AG08396 (cell line): ENCODE data around the gene PDSS2.
"Not testable (repeated sequence)": the region's sequence is repeated elsewhere in the genome, so short reads cannot be mapped to it uniquely, and the experiment has no call there.

Experiments
- DNase-seq: peaks from one replicate; pipeline ENCODE4 v3.0.0; 2012; ENCODE audit warnings: low spot score, mixed read lengths

Gene PDSS2

DNA sequence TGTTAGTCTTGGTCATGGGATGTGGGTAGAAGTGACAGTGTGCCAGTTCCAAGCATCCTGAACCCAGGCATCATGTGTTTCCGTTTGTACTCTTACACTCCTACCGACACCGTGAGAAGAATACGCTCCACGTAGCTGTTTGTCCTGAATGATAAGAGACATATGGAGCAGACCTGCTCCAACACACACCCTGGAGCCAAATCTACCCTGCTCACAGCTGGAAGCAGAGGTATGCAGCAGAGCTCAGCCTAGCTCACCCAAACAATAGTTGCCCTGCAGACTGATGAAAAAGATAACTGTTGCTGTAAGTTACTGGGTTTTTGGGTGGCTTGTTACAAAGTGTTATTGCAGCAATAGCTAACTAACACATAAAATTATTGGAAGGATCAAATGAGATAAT lies 14.3 kb upstream of the PDSS2 start:
- no peak for DNase-seq

DNA sequence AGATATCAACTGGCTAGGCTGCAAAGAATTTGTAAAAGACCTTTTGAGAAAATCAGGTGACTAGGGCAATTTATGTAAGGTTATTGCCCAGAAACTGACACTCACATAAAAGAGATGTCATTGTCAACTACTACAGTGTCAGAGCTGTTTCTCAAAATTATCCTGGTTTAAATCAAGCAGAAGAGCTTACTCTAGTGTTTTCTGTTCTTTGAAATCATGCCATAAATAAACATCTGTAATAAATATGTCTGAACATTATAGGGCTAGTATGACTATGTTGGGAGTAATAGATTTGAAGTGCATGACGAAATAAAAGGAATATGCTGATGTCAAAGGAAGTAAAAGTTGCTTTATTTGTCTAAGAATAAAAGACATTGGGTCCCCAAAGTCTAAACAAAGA lies 11.0 kb upstream of the PDSS2 start:
- DNase-seq, result no peak

DNA sequence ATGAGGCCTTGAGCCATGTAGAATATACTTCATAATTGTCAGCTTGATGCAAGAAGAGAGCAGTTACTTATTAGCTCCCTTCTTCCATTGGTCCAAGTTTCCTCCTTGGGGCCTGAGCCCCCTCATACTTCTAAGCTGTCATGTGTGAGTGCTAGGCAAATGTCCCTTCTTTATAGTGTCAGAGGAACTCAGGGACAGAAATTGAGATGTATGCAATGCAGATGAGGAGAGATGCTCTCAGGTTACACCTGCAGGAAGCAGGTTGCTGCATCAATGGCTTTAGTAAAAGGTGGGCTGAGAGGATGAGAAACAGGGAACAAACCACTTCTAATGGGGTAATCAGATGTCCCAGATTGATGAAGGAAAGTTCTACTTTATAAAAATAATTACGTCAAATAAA lies 6.7 kb upstream of the PDSS2 start:
- DNase-seq, result no peak

DNA sequence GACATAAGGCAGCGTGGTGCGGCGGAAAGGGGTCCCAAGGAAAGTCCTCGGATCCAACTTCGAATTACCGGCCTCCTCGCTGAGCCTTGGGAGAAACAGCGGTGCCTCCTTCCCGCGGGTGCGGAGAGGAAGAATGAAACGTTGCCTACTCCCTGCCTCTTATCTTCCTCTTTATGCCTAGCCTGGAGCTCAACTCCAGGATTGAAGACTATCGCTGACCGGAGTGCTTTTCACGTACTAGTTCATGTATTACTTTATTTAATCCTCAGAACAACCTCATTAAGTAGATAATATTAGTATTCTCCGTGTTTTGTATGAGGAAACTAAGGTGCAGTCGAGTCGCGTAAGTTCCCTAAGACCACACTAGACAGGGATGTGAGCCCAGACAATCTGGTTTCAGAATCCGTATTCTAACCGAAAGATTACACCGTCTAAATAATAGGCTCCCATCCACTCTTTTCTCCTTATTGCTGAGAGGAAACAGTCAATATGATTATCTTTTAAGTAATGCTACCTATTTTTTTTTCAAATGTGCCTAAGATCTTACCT lies 793 bp upstream of the PDSS2 start:
- no peak for DNase-seq

DNA sequence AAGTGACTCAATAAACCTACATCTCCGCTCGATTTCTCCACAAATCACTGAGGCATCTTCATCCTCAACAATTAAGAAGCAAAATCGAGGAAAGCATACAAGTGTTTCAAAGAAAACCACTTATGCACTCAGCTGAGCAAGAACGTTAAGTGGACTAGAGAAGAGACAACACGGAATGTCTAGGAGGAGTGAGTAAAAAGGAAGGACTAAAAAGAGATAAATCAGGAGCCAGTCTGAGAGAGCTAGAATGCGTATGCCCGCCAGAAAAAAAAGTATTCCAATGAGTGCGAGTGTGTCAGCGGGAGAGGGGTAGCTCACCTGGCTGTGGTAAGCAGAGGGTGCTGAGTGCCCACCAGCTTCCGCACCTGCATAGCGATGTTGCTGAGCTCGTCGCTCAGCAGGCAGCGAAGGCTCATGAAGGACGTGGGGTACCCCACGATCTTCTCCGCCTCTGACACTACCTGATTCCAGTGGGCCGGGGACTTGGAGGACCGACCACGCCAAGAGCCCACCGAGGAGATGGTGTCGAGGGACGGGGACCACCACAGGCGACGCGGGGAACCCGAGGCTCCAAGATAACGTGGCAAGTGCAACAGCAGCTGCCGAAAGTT lies 587 bp downstream of the PDSS2 start:
- DNase-seq, result peak; percentile 22

DNA sequence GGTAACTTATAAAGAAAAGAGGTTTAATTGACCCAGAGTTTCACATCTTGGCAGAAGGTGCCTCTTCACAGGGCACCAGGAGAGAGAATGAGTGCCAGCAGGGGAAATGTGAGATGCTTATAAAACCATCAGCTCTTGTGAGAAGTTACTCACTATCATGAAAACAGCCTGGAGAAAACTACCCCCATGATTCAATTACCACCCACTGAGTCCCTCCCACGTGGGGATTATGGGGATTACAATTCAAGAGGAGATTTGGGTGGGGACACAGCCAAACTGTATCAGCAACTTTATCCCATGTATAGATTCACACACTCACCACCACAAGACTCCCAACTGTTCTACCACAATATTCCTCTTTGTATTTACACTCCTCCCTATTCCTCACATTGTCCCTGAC lies 10.6 kb downstream of the PDSS2 start:
- DNase-seq, result no peak

DNA sequence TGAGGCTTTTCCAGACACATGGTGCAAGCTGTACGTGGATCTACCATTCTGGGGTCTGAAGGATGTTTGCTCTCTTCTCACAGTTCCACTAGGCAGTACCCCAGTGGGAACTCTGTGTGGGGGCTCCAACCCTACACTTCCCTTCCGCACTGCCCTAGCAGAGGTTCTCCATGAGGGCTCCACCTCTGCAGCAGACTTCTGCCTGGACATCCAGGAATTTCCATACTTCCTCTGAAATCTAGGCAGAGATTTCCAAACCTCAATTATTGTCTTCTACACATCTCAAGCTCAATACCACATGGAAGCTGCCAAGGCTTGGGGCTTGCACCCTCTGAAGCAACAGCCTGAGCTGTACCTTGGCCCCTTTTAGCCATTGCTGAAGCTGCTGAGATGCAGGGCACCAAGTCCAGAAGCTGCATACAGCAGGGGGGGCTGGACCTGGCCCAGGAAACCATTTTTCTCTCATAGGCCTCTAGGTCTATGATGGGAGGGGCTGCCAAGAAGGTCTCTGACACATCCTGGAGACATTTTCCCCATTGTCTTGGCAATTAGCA lies 11.6 kb downstream of the PDSS2 start:
- DNase-seq, result no peak

DNA sequence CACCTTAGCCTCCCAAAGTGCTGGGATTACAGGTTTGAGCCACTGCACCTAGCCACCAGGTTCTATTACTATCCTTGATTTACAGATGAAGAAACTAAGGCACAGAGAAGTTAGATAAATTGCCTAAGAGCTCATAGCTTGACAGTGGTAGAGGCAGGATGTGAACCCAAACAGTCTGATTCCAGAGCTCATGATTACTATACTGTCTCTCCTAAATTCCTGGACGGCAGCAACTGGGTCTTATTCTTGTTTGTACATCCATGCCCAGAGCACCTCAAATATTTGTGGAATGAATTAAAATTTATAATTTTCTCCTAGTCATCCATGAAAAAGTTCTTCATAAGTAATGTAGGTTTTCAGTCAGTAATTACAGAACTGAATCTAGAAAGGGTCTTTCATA lies 15.1 kb downstream of the PDSS2 start:
- no peak for DNase-seq

DNA sequence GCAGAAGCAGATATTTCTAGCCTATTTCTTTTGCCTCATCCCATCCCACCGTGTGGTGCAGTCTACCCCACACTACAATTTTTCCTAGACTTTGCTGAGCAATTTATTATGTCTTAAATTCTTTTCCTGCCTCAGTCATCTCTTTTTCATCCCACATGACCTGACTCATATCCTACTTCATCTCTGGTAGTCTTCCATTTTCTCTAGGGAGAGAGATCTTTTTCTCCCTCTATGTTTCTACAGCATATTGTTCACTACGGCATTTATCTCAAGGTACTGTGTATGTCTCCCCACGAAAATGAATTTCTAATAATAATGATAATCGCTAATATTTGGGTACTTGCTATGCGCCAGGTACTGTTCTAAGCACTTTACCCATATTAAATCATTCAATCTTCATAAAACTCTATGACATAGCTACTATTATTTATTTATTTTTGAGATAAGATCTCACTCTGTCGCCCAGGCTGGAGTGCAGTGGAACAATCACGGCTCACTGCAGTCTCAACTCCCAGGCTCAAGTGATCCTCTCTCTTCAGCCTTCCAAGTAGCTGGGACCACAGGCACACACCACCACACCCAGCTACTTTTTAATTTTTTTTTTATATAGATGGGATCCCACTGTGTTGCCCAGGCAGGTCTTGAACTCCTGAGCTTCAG lies 15.6 kb downstream of the PDSS2 start:
- no peak for DNase-seq

DNA sequence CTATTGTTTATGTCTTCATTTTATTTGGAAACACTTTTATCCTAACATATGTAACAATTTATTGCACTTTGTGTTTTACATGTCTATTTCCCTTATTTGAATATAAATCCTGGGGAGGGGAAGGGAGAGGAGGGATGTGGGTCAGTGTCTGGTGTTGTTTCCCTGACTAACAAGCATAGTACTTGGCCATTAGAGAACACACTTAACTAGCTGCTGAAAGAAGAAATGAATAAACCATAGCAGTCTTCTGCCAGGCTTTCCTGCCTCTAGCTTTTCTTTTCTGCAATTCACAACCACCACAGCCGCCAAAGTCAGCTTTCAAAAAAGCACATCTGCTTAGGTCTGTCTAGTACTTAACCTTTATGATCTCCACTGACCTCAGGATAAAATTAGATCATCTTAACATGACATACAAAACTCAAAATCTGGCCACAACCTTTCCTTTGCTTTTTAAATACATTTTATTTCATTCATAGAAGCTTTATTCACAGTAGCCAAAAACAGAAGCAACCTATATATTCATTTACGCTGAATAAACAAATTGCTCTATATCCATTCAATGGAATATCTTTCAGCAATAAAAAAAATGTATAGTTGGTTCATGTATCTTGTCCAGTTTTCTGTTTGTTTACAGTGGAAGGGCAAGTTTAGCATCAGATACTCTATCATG lies 16.3 kb downstream of the PDSS2 start:
- no peak for DNase-seq

DNA sequence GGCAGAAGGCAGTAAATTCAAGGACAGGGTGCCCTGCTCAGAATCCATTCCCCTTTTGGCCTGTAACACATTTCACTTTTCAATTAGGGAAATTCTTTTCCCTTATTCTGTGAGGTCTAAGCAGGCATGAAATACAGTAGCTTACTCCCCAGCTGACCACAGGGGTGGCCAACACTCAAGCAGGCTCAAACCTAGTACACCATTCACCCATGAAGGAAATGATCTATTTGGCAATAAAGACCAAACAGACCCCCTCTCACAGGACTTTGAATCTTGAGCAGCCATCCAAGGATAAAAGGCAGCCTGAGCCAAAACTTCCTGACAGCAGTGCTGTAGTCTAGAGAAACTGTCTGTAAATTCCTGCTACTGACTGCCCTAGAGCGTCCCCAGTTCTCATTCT lies 17.7 kb downstream of the PDSS2 start:
- DNase-seq, result no peak

DNA sequence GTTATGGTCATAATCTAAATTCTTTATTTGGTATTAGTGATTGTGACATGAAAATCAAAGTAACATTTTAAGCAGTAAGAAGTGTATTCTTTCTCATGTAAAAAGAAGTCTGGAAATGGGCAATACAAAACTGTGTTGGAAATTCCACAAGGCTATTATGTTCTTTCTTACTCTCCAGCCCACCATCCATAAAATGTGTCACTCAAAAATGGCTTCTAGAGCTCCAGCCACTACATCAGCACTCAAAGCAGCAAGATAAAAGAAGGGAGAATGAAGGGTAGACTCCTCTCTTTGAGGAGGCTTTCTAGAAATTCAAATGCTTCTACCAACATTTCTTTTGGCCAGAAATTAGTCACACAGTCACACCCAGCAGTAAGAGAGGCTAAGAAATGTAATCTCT lies 18.4 kb downstream of the PDSS2 start:
- no peak for DNase-seq

DNA sequence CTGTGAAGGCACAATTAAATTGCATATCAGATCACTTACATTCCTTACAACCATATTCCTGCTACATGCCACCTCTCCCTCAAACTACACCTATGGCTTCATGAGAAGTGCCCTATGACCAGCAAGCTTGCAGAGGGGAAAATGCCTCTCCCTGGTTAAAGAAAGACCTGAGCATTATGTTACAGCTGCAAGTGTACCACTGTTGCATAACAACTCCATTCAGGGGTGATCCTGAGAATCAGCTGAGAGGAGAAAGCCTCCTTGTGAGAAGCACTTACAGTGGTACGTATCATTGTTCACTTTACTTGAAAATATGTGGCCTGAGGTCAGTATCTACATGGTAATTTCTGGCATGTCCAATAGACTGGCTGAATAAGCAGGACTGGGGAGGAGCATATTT lies 20.0 kb downstream of the PDSS2 start:
- DNase-seq, result no peak

DNA sequence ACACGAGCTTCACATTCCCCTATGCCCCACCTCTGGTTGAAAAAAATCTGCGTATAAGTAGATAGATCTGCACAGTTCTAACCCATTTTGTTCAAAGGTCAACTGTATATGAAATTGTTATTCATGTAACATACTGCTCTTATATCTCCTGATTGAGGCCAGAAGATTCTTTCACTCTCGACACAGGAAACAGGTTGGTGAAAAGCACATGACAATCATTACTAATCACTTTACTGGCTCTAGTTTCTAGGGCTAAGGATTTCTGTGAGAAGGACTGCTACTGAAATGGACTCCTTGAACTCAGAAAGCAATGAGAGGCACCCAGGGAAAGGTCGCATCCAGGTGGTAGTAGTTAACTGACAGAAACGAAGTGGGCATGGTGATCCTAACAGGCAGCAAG lies 21.7 kb downstream of the PDSS2 start:
- DNase-seq, result no peak

DNA sequence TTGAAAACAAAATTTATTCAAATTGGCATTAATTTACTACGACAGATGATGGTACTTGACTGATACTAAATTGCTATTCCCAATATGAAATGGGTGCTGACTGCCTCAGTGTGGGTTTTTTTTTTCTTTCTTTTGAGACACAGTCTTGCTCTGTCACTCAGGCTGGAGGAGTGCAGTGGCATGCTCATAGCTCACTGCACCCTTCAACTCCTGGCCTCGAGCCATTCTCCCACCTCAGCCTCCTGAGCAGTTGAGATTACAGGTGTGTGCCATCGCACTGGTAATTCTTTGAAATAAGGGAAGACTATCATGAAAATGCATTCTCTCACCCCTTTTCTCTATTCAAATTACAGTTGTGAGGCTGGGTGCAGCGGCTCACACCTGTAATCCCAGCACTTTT lies 22.5 kb downstream of the PDSS2 start:
- no peak for DNase-seq

DNA sequence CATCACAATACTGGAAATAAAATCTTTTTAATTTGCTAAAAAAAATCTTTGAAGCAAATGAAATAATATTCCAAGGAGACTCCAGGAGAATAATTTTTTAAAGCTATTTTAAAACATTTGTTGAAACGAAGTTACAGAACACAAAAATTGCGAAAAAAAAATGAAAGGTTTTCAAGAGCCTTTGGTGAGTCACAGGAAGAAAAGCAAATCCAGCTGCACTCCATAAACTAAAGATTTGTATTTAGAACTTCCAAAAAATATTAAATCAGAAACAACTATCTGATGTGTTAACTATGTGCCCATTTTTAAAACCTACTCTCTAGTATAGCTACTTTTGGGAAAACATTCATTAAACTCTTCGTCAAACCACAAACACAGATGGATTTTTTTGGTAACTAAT lies 23.6 kb downstream of the PDSS2 start:
- DNase-seq, result no peak

DNA sequence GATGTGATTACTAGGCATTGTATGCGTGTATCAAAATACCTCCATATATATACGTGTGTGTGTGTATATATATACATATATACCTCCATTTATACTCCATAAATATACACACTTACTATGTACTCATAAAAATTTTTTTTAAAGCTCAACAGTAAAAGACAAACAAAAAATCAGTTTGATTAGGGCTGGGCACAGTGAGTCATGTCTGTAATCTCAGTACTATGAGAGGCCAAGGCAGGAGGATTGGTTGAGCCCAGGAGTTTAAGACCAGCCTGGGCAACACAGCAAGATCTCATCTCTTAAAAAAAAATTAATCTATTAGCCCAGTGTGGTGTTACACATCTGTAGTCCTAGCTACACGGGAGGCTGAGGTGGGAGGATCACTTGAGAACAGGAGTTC lies 24.6 kb downstream of the PDSS2 start:
- no peak for DNase-seq

DNA sequence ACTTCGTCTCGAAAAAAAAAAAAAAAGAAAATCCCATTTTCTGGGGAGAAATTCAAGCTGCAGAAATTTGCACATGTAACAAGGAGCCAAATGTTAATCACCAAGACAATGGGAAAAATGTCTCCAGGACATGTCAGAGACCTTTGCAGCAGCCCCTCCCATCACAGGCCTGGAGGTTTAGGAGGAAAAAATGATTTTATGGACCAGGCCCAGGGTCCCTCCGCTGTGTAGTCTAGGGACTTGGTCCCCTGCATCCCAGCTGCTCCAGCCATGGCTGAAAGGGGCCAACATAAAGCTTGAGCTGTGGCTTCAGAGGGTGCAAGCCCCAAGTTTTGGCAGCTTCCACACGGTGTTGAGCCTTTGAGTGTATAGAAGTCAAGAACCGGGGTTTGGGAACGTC lies 33.4 kb downstream of the PDSS2 start:
- not testable (repeated sequence) for DNase-seq

DNA sequence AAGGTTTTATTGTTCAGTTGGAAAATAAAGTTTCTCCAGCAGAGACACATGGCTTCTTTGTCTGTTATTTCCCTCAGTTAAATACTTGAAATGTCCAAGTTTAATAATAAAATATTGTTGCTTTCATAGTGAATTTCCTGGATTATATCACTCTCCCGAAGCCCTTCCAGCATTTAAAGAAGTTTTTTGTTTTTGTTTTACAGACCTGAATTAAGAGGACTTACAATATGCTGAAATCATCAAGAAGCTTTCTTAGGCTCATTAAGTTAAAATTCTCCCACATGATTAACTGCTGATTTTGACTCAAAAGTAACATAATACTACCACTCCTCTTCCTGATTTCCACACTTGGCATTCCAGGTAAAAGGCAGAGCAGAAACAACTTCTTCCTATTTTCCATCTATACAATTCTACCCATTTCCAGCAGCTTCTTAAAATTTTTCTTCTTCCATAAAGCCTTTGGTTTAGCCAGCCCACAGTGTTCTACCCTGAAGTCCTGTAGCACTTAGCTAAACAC lies 35.8 kb downstream of the PDSS2 start:
- DNase-seq, result no peak

DNA sequence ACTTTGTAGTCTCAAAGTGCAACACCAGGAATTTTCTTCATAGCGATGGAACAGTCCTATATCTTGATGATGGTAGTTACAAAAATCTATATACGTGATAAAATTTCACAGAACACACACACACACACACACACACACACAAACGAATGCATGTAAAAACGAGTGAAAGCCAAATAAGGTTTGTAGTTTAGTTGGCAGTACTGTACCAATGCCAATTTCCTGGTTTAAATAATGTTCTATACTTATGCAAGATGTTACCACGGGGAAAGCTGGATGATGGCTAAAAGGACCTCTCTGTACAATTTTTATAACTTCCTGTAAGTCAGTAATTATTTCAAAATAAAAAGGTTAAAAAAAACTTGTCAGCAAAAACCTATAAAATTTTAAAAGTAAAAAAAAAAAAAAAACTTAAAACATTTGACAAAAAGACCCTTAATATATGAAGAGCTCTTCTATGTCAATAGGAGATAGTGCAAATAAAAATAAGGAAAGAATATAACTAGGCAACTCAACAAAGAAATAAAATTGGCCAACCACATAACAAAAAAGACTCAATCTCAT lies 37.6 kb downstream of the PDSS2 start:
- DNase-seq, result no peak

DNA sequence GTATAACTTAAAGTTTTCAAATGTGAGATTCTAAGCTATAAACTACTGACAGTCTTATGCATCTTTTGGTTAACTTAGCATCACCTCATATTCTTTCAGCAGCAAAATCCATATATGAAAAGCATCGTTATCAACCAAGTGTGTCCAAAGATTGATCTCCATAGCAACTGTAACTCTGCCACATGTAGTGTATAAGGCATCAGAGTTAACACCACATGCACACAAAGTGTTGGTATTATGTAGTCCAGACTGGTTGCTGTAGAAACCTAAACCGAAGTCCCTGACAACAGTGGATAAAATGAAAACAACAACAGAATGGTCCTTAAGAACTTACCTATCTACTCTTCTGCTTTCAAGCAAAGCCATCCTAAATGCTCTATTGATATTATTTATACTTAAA lies 39.6 kb downstream of the PDSS2 start:
- DNase-seq, result no peak

DNA sequence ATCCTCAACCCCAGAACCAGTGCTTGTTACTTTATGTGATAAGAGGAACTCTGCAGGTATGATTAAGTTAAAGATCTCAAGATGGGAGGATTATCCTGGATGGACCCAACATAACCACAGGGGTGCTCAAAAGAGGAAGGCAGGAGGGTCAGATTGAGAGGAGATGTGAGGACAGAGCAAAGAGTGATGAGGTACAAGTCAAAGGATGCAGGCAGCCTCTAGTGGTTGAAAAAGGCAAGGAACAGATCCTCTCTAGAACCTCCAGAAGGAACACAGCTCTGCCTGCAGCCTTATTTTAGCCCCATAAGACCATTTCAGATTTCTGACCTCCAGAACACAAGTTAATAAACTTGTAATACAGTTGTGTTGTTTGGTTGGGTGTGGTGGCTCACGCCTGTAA lies 41.2 kb downstream of the PDSS2 start:
- DNase-seq, result peak; percentile 21

DNA sequence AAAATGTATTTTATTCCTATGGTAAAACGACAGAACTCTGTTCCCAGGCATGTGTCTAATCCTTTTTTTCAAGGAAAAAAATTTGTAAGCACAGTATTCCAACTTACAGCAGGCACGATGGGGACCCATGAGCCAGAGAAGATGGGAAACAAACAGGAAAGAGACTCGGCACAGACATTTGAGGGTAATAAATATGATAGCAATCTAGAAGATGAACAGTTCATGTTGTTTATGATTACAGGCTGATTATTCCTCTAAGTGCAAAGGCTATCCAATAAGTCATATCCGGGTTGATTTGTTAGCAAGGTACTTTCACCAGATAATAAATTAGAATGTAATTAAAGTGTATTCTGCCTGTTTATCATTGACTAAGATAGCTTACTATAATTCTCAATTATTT lies 43.2 kb downstream of the PDSS2 start:
- DNase-seq, result no peak
